ENCODE results near the gene MICU1.
A peak's percentile ranks its signal among the peaks of the same experiment; 100 is the strongest.

MICU1 gene

DNA sequence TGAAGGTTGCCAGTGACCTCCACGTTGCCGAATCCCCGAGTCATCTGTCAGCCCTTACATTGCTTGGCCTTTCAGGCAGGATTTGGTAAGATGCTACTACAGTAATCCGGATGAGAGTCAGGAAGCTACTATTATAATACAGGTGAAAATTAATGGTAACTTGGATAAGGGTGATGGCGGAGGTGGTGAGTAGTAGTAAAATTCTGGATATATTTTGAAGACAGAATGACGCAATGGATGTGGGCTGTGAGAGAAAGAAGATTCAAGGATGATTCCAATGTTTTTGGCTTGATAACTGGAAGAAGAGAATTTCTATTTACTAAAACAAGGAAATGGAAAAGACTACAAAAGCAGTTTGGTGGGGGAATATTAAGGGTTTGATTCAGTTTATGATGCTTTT lies 269.8 kb downstream of the MICU1 start:
- H3K4me3 ChIP-seq (ENCODE audit: low read depth, low read length), result no peak overlapping the region
- in situ Hi-C loops (cut with HindIII; ENCODE audit: low sequenced_read_pairs), result no loop called here
- TF ChIP-seq, protein P1, sequence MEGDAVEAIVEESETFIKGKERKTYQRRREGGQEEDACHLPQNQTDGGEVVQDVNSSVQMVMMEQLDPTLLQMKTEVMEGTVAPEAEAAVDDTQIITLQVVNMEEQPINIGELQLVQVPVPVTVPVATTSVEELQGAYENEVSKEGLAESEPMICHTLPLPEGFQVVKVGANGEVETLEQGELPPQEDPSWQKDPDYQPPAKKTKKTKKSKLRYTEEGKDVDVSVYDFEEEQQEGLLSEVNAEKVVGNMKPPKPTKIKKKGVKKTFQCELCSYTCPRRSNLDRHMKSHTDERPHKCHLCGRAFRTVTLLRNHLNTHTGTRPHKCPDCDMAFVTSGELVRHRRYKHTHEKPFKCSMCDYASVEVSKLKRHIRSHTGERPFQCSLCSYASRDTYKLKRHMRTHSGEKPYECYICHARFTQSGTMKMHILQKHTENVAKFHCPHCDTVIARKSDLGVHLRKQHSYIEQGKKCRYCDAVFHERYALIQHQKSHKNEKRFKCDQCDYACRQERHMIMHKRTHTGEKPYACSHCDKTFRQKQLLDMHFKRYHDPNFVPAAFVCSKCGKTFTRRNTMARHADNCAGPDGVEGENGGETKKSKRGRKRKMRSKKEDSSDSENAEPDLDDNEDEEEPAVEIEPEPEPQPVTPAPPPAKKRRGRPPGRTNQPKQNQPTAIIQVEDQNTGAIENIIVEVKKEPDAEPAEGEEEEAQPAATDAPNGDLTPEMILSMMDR (IDR thresholded peaks at IDR 0.05; ENCODE audit: low read depth, low read length), result no peak
- no peak for DNase-seq (ENCODE audit: low read depth, low spot score)

DNA sequence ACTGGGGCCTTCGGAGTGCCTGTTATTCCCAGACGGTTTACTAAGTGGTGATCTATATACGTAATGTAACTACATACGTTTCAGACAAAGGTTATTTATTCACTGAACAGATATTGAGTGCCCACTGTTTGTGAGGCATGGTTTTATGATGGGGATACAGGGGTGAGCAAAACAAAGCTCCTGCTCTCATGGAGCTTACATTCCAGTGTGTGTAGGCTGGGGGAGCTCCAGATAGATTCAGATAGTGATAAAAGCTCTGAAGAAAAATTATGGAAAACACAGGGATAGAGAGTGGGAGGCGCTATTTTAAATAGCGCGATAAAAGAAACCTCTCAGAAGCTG lies 270.7 kb downstream of the MICU1 start:
- in situ Hi-C loops (cut with HindIII; ENCODE audit: low sequenced_read_pairs), result no loop called here
- TF ChIP-seq, protein P1 (IDR thresholded peaks at IDR 0.05; ENCODE audit: low read depth, low read length), result no peak
- peak overlapping the region; percentile 99 for H3K4me3 ChIP-seq (ENCODE audit: low read depth, low read length)
- no peak for DNase-seq (ENCODE audit: low read depth, low spot score)

DNA sequence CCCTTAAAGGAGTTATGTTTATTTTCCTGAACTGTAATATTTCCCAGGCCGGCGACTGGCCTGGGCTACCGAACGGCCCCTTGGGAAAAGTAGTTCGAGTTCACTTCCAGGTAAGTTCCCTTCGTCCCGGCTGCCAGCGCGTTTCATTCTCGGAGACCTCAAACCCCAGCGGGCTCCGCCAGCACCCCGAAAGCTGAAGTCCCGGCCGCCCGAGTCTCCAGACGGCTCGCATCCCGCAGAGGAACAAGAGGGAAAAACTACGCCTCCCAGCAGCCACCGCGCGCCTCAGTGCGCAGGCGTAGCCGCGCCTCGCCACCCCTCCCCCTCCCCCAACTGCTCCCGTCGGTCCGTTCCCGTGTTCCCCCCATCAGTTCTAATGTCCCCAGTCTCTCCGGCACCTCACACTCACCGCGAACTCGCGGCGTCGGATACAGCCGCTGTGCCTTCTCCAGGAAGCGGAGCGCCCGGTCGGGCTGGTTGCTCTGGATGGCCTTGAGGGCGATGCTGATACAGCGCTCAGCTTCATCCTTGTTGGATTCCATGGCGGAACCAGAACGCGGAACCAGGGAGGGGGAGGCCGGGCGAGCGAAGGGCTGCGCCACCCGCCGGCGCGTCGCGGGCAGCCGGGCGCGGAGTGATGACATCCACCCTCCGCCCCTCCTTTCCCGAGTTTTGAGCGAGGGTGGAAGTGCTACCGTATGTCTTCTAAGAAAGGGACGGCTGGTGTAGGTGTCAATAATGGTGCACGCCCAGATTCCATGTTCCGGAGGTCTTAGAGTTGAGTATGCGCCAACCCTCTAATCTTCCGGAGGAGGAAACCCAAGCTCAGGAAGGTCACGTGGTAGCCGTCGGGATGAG lies 271.3 kb downstream of the MICU1 start, which contains the start of gene DNAJB12:
Gene DNAJB12, minus strand, starts transcription at position 564 of the 858 bp plus-strand sequence. Its CDS starts 22 bp downstream, at position 542.
- peak within 1 kb of the TSS; percentile 99 for H3K4me3 ChIP-seq (ENCODE audit: low read depth, low read length)
- TF ChIP-seq, protein P1 (IDR thresholded peaks at IDR 0.05; ENCODE audit: low read depth, low read length), result no peak
- in situ Hi-C loops (cut with HindIII; ENCODE audit: low sequenced_read_pairs), result no loop called here
- DNase-seq (ENCODE audit: low read depth, low spot score), result peak; percentile 96

DNA sequence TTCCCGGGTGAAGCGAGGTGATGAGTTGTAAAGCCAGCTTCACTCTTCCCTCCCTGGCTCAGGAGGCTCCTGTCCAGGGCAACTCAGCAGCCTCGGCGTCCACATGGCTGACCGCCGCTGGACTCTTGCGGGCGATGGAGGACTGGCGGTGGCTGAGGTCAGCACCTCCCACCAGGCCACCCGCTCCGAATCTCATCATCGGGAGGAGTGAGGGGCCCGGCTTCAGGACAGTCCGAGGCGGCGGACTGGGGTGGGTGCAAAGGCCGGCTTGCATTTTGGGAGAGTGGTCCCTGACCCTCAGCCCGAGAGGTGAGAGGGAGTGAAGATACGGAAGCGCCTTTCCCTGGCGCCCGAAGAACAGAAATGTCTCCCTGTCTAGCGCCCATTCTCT lies 271.9 kb downstream of the MICU1 start:
- TF ChIP-seq, protein P1 (IDR thresholded peaks at IDR 0.05; ENCODE audit: low read depth, low read length), result no peak
- DNase-seq (ENCODE audit: low read depth, low spot score), result no peak
- H3K4me3 ChIP-seq (ENCODE audit: low read depth, low read length), result peak overlapping the region; percentile 99
- in situ Hi-C loops (cut with HindIII; ENCODE audit: low sequenced_read_pairs), result no loop called here

DNA sequence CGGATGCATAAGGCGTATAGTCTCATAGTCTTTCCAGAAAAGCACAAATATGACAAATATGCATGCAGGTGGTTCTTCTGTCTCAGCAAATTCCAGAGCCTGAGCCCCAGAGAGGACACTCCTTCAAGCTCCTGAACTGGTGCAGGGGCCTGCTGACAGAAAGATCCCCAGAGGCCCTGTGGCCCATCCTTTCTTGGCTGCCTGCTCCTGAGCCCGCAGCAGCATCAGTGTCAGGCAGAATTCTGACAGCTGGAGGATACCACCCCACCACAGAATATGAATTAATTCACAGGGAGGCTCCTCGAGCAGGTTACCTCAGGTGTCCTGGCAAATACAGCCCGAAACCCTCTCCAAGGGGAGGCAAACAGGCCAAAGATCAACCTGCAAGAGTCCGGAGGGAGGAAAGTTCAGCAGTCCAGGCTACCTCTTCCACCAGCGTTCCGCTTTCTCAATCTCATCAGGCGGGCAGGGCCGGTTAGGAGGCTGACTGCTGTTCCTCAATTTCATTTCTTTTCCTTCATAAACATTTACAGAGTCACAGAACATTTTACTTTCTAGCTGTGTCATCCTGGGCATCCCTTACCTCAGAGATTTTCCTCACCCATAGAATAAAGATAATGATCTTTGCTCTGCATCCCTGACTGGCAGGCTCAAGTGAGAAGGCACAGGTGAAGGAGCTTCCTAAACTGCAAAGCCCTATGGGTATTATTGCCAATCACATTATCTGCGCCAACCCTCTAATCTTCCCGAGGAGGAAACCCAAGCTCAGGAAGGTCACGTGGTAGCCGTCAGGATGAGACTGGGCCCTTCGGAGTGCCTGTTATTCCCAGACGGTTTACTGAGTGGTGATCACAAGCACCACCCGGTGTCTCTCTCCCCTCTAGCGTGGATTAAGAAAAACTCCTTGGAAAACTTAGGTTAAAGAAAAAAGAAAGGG lies 272.6 kb downstream of the MICU1 start:
- peak; percentile 23 for DNase-seq (ENCODE audit: low read depth, low spot score)
- TF ChIP-seq, protein P1 (IDR thresholded peaks at IDR 0.05; ENCODE audit: low read depth, low read length), result no peak
- peak overlapping the region; percentile 99 for H3K4me3 ChIP-seq (ENCODE audit: low read depth, low read length)
- in situ Hi-C loops (cut with HindIII; ENCODE audit: low sequenced_read_pairs), result no loop called here

DNA sequence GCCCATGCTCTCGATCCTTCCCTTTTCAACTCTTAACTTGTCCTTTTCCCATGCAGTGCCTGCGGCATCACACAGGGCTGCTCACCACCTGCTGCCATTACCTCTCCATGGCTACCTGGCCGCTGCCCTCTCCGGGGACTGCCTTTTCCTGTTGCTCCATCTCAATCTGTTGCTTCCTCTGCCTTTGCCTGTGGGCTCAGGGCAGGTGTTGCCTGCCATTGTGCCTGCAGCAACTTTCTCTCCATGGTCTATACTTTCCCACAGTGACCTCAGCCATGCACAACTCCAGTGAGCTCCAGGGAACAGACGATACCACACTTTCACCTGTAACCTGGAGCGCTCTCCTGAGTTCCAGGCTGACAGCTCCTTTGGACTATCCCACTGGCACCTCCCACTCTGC lies 274.4 kb downstream of the MICU1 start:
- TF ChIP-seq, protein P1 (IDR thresholded peaks at IDR 0.05; ENCODE audit: low read depth, low read length), result no peak
- no peak overlapping the region for H3K4me3 ChIP-seq (ENCODE audit: low read depth, low read length)
- DNase-seq (ENCODE audit: low read depth, low spot score), result no peak
- in situ Hi-C loops (cut with HindIII; ENCODE audit: low sequenced_read_pairs), result no loop called here

All from astrocyte of the spinal cord (primary cell).